ENCODE measurements around the gene SMARCC1.

Gene SMARCC1

GRCh38 chr3:47540281-47540680 is 241.4 kb downstream of the SMARCC1 start:
- no peak for DNase-seq

- no peak for DNase-seq
These were observed 244.7 kb downstream of the SMARCC1 start for GRCh38 chr3:47536967-47537366.

GRCh38 chr3:47536221-47536891 is 245.3 kb downstream of the SMARCC1 start:
- DNase-seq = no peak
